RWPE2 (cell line): ENCODE results near the gene SSR2.

ENCODE experiments used
- ATAC-seq: fragments of 200-7000 bp; cut with Tn5 transposase; 3 replicates; pipeline ENCODE4 v1.9.1; 2021; ENCODE audit warnings: low read depth
- DNase-seq: peaks from one replicate; pipeline ENCODE4 v3.0.0-alpha.2; 2020; ENCODE audit warnings: low spot score
- H3K27ac ChIP-seq: fragments of 450-650 bp; 2 replicates; pipeline ENCODE4 v1.5.1; 2017; ENCODE audit warnings: mild to moderate bottlenecking; ENCODE audit not compliant: poor library complexity, severe bottlenecking
- H3K27me3 ChIP-seq: fragments of 250-450 bp; sonication (Bioruptor Pico); 2 replicates; pipeline ENCODE4 v1.5.1; 2021; ENCODE audit warnings: mild to moderate bottlenecking, moderate library complexity; ENCODE audit not compliant: insufficient read depth, poor library complexity, severe bottlenecking
- H3K36me3 ChIP-seq: fragments of 250-450 bp; sonication (Bioruptor Pico); 2 replicates; pipeline ENCODE4 v1.5.1; 2020; ENCODE audit warnings: low read depth, mild to moderate bottlenecking, moderate library complexity
- H3K4me1 ChIP-seq: fragments of 250-450 bp; sonication (Bioruptor Pico); 2 replicates; pipeline ENCODE4 v1.5.1; 2021; ENCODE audit warnings: mild to moderate bottlenecking, moderate library complexity; ENCODE audit not compliant: insufficient read depth, poor library complexity, severe bottlenecking
- H3K4me3 ChIP-seq: fragments of 250-450 bp; sonication (Bioruptor Pico); 2 replicates; pipeline ENCODE4 v1.5.1; 2021; ENCODE audit warnings: mild to moderate bottlenecking, moderate library complexity; ENCODE audit not compliant: severe bottlenecking
- H3K9me3 ChIP-seq: fragments of 250-450 bp; sonication (Bioruptor Pico); 2 replicates; pipeline ENCODE4 v1.5.1; 2021; ENCODE audit warnings: mild to moderate bottlenecking, moderate library complexity; ENCODE audit not compliant: severe bottlenecking
- CTCF ChIP-seq: fragments of 450-650 bp; IDR thresholded peaks from one replicate; pipeline ENCODE4 v1.5.1; 2017; ENCODE audit warnings: mild to moderate bottlenecking, moderate library complexity; ENCODE audit not compliant: poor library complexity, severe bottlenecking

Gene SSR2

GRCh38 chr1:156053768-156054499, 33.2 kb upstream of the SSR2 start, which contains the start of gene UBQLN4:
UBQLN4 (minus strand) TSS chr1:156053798; CDS start chr1:156053701, 97 bp downstream.
- Histone ChIP-seq H3K4me3 (peak within 1 kb of the TSS; percentile 87), H3K27ac (peak within 1 kb of the TSS; percentile 90), H3K4me1 (no peaks in the 10 kb centered on the region), H3K27me3 (no peaks in the 10 kb centered on the region), H3K36me3 (peaks cover 15% of the 10 kb centered on the region), H3K9me3 (no peaks in the 10 kb centered on the region)
- ATAC-seq: peak; percentile 48
- DNase-seq: peak; percentile 85
- peak; percentile 75 for TF ChIP-seq CTCF

- DNase-seq (peak; percentile 69), ATAC-seq (peak; percentile 35)
- Histone ChIP-seq H3K4me1 (no peaks in the 10 kb centered on the region), H3K9me3 (no peaks in the 10 kb centered on the region), H3K4me3 (peak overlapping the region; percentile 87), H3K27ac (peak overlapping the region; percentile 90), H3K36me3 (peaks cover 23% of the 10 kb centered on the region), H3K27me3 (no peaks in the 10 kb centered on the region)
- TF ChIP-seq CTCF: no peak
These were observed 32.4 kb upstream of the SSR2 start for GRCh38 chr1:156052862-156053767.

- DNase-seq: no peak
- no peaks in the 10 kb centered on the region for H3K4me1 ChIP-seq
- H3K9me3 ChIP-seq: no peaks in the 10 kb centered on the region
- H3K27me3 ChIP-seq: no peaks in the 10 kb centered on the region
- no peak overlapping the region for H3K27ac ChIP-seq
- peaks cover 30% of the 10 kb centered on the region for H3K36me3 ChIP-seq
- ATAC-seq: no peak
- TF ChIP-seq CTCF: no peak
- H3K4me3 ChIP-seq: no peak overlapping the region
These were observed 30.4 kb upstream of the SSR2 start for GRCh38 chr1:156051011-156051725.

- H3K36me3 ChIP-seq: peaks cover 27% of the 10 kb centered on the region
- no peak for TF ChIP-seq CTCF
- H3K27me3 ChIP-seq: no peaks in the 10 kb centered on the region
- no peaks in the 10 kb centered on the region for H3K9me3 ChIP-seq
- no peak overlapping the region for H3K27ac ChIP-seq
- DNase-seq (no peak), ATAC-seq (no peak)
- no peaks in the 10 kb centered on the region for H3K4me1 ChIP-seq
- H3K4me3 ChIP-seq: no peak overlapping the region
These were observed 29.6 kb upstream of the SSR2 start for GRCh38 chr1:156050376-156050775.
